ENCODE results near the gene PLAC1. TPM values are rescaled to one million over a fixed set of nuclear protein-coding genes. Genes with fewer than 3 reads are reported as not detected.

PLAC1 gene
- total and polyA plus RNA-seq, 2 of the 4 experiments (the other 2 are of a cell fraction) = 0.36 to 0.74 TPM

- Histone ChIP-seq H3K36me3 (ENCODE audit: control insufficient read depth, insufficient read depth, low read length) (no peaks in the 10 kb centered on the region), H2BK15ac (ENCODE audit: low read depth, low read length) (no peak overlapping the region), H4K8ac (ENCODE audit: low read depth in 2 of 2, low read length in 2 of 2) (no peak overlapping the region), H2AK9ac (replicated peaks; ENCODE audit: low read depth, low read length, poor library complexity) (no peak overlapping the region), H2AK5ac (ENCODE audit: low read depth, low read length) (no peak overlapping the region), H3K79me1 (ENCODE audit: low read depth in 1 of 2, low read length in 2 of 2) (no peaks in the 10 kb centered on the region), H3K9ac (ENCODE audit: low read depth, low read length) (no peak overlapping the region), H3K18ac (ENCODE audit: low read depth, low read length) (no peak overlapping the region), H3K23ac (ENCODE audit: low read depth, low read length) (no peak overlapping the region), H2BK120ac (ENCODE audit: low read depth, low read length) (no peak overlapping the region), H3K4me1 (ENCODE audit: control insufficient read depth, insufficient read depth, low read length) (peaks cover 2% of the 10 kb centered on the region; the same call in 1 of the 2 replicates), H3K4me3 (ENCODE audit: insufficient read depth, low read depth, low read length) (no peak overlapping the region), H3K14ac (replicated peaks; ENCODE audit: low read depth, low read length) (no peak overlapping the region), H3K56ac (ENCODE audit: extremely low read depth, insufficient read depth, low read length) (no peak overlapping the region), H2AFZ (replicated peaks; ENCODE audit: low read length, poor library complexity) (no peak overlapping the region), H4K5ac (ENCODE audit: low read depth, low read length) (no peak overlapping the region), H3K4ac (ENCODE audit: low read depth, low read length) (no peak overlapping the region), H3K27me3 (ENCODE audit: control insufficient read depth, insufficient read depth, low read length) (peaks cover 6% of the 10 kb centered on the region), H3K9me1 (ENCODE audit: insufficient read depth, low read length) (no peaks in the 10 kb centered on the region), H4K91ac (ENCODE audit: insufficient read depth, low read depth, low read length) (no peak overlapping the region), H3K4me2 (ENCODE audit: low read depth, low read length) (no peak overlapping the region), H2BK20ac (ENCODE audit: low read depth, low read length) (no peak overlapping the region), H3K27ac (ENCODE audit: insufficient read depth, low read length) (no peak overlapping the region), H2BK5ac (ENCODE audit: low read depth, low read length, poor library complexity, severe bottlenecking) (no peak overlapping the region), H3K9me3 (ENCODE audit: control insufficient read depth, insufficient read depth, low read length) (no peaks in the 10 kb centered on the region), H4K20me1 (ENCODE audit: insufficient read depth, low read length) (no peaks in the 10 kb centered on the region)
- no TSS peak for BruUV-seq (replicated peaks)
- TF ChIP-seq RCOR1 (IDR thresholded peaks at IDR 0.05; ENCODE audit: insufficient replicate concordance, low read length) (no peak), MAFK (IDR thresholded peaks at IDR 0.05; ENCODE audit: low read depth, low read length) (0 out of 2 replicates have a peak, but pooled peaks have one; percentile 20), RAD21 (IDR thresholded peaks at IDR 0.05; ENCODE audit: low read length) (no peak), ELK1 (IDR thresholded peaks at IDR 0.05; ENCODE audit: borderline replicate concordance, low read depth, low read length) (no peak), CEBPB (IDR thresholded peaks at IDR 0.05; ENCODE audit: low read depth, low read length) (no peak), FOS (IDR thresholded peaks at IDR 0.05; ENCODE audit: low read depth, low read length) (no peak), RFX5 (IDR thresholded peaks at IDR 0.05; ENCODE audit: low read depth, low read length) (no peak)
- in situ Hi-C loops (cut with MboI; ENCODE audit: low sequenced_read_pairs) (no loop called here), dilution Hi-C loops (cut with HindIII; ENCODE audit: low sequenced_read_pairs, unreplicated experiment) (no loop called here), intact Hi-C loops (cut with micrococcal nuclease) (no loop called here)
- ATAC-seq (ENCODE audit: low read depth) = no peak
- ChIA-PET POLR2A (ENCODE audit: unreplicated experiment) (no interaction called here), CTCF (no interaction called here)
- DNase-seq = no peak
- no CpG with 5 or more reads among the region's 6 CpGs for WGBS, 2 experiments (ENCODE audit: extremely low coverage in 2 of 2, insufficient read length in 1 of 2)
These were observed 12.2 kb downstream of the PLAC1 start for GRCh38 chrX:134645936-134646543.

All from IMR-90 (cell line).